A549 treated with AZD9567 at 1 μM for 4 hours (cell line): ENCODE data around the gene NAA10. TPM values are rescaled to one million over a fixed set of nuclear protein-coding genes. Genes with fewer than 3 reads are reported as not detected.

ENCODE experiments used
- total RNA-seq: library from RNA; stranded (reverse); fragments of 200-300 nt; extraction: Qiagen RNA extraction; gene quantifications from 5 replicates; pipeline ENCODE4 v1.2.3, GENCODE V29; 2022; ENCODE audit not compliant: insufficient read depth

NAA10 gene
- total RNA-seq, result 188 to 246 TPM (median 219 TPM) in 5 replicates

DNA sequence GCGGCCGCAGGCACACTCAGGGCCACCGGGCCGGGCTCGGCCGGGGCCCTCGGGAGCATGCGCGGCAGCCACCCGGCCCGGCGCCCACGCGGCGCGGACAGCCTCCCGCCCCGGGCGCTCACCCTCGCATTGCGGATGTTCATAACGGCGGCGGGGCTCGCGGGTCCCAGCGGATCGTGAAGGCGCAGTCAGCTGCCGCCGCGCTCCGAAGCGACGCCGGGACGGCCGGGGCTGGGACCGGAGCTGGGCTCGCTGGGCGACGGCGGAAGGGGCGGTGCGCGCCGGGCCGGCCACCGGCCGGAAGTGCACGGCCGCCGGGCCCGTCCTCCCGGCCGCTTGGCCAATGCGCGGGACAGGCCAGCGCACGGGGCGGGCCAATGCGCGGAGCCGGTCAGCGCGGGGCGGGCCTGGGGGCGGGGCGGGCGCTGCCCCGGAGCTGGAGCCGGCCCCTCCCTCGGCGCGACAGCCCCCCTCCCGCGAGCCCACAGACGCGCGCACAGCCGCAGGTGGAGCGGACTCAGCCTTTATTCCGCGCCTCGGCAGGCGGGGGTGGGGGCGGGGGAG, at the start of gene NAA10:
TSS of gene NAA10 (minus strand) at position 276 of the 564 bp plus-strand sequence. CDS start at position 143, 133 bp downstream.

GRCh38 chrX:153972368-153973126, 37.7 kb upstream of the NAA10 start, which contains the start of gene TMEM187:
TSS of gene TMEM187 (plus strand) at chrX:153972754. CDS start at chrX:153982063, 9,309 bp downstream.

DNA sequence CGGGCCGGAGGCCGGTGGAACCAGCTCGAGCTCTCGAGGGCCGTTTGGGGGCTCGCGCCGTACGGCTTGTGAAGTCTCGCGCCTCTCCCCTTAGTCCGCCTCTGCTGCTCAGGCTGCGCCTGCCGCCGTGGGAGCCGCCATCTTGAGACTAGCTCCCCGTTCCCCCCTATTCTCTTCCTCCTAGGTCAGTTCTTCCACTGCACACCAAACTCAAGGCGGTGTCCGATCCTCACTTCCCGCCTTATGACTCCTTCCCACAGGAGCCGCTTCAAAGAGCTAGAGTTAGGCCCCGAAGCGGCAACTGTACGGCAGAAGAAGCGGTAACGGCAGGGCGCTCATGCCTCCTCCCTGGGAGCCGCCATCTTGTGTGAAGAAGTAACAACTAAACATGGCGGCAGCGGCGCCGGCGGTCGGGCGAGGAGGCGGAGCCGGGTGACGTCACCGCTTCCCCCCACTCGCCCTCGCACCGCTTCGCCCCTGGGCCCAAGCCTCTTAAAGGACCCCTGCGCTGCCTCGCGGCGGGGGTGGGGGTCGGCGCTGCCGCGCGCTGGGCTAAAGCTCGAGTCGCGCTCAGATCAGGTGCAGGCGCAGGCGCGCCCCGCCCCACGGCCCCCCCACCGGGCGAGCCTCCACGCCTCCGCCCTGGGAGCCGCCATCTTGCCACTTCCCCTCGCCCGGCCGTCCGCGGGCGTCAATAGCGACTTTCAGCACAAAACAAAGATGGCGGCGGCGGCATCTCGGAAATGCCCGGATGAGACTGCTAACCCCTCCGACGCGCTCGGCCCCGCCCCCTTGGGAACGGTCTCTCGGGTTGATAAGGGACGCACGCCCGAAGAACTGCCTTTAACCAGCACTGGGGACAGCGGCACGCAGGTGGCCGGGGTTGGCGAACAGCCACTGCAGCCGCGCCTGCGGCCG, 36.9 kb upstream of the NAA10 start, which contains the start of gene HCFC1:
TSS of gene HCFC1 (minus strand) at position 369 of the 918 bp plus-strand sequence. CDS start 978 bp downstream, outside the sequence.

DNA sequence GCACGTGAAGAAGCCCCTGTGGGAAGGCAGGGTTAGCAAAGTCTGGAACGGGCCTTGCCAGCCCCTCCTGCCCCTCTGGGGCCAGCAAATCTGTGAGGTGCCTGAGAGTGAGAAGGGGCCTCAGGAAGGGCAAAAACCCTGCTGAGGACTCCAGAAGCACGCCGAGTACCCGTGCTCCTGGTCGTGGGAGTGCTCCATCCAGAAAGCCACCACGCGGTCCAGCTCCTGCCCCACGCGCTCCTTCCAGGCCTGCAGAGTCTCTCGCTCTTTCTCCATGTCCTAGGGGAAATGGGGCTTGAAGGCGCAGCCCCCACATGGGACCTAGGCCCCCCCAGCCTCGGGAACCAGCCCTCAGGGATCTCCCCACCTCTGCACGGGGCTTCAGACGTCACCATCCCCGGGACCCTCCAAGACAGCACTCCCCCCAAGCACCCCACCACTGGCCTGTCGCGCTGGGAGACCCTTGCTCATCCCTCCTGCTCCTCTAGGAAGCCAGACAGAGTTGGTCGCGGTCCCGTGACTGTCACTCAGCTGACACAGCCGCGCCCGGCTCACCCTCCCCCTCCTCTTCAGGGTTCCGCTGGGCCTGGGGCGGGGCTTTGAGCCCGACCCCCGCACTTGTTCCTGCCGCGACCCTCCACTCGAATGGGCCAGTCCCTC, 9.4 kb upstream of the NAA10 start, which contains the start of gene RENBP:
TSS of gene RENBP (minus strand) at position 504 of the 660 bp plus-strand sequence. CDS start at position 471, 33 bp downstream.

DNA sequence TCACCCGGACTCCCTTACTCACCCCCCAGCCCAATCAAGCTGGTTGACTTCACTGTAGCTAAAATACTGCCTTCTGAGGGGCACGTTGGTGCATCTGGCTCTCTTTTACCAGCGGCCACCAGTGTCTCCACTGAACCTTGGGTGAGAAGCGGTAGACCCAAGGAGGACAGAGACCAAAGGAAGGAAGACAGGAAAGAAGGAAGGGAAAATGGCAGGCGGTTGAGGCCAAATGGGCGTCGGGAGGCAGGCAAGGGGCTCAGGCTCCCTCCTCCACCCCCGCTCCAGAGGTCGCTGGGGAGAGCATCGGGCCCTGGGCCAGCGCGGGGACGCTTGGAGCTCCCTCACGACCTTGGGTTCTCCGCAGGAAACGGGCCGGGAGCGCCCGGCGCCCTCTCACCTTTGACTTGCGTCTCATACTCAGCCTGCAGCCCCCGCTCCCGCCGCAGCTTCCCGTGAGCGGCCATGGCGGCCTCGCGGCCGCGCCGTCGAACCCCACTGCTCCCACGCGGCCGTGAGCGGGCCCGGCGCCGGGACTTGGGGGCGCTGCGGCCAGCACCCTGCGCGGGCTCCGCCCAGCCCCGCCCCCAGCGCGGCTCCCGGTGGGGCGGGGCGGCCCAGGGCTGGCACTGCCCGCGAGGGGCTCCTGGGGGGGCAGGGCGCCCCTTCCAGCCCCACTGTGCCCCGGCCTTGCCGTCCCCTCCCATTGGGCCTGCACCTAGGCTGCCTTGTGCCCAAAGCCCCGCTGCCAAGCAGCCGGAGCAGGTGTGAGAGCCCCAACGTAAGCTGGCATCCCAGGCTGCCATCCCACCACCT, 8.9 kb downstream of the NAA10 start, which contains the start of gene ARHGAP4:
TSS of gene ARHGAP4 (minus strand) at position 526 of the 813 bp plus-strand sequence. CDS start at position 464, 62 bp downstream.

DNA sequence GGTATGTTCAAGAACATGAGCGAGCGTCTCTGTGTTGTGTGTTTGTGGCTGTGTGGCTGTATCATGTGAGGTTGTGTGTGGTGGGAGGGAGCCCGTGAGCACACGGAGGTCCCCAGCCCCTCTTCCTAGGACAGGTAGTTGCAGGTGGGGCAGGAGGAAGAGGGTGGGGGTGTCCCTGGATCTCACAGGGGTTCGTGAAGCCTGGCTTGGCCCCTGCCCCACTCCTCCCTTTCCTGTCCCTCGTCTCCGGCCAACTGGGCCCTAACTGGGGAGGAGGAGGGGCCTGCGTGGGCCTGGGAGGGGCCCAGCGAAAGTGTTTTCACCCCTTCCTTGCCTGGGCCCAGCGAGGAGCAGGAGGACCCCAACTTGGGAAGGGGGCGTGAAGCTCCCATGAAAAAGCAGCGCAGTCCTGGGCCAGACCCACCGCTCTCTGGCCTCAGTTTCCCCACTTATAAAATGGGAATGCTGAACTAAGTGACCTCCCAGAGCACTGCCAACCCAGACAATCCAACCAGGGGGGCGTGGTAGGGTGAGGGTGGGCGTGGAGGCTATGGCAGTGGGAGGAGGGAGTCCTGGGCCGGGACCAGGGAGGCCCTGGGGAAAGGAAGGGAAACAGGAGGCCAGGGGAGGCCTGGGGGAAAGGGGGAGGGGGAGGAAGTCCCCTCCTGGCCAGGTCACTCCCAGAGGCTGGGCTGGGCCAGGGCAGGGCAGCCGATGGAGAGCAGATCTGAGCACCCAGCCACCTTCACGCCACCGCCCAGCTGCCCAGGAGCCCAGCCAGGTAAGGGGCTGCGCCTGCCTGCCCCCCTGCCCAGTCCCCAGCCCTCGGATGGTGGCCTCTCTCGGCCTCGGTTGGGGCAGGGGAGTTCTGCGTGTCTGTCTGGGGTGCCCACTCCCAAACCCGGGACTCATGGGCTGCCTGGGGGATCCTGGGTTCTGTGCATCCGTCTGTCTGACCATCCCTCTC, 30.6 kb downstream of the NAA10 start, which contains the start of gene AVPR2:
TSS of gene AVPR2 (plus strand) at position 683 of the 967 bp plus-strand sequence. CDS start 473 bp downstream, outside the sequence.

DNA sequence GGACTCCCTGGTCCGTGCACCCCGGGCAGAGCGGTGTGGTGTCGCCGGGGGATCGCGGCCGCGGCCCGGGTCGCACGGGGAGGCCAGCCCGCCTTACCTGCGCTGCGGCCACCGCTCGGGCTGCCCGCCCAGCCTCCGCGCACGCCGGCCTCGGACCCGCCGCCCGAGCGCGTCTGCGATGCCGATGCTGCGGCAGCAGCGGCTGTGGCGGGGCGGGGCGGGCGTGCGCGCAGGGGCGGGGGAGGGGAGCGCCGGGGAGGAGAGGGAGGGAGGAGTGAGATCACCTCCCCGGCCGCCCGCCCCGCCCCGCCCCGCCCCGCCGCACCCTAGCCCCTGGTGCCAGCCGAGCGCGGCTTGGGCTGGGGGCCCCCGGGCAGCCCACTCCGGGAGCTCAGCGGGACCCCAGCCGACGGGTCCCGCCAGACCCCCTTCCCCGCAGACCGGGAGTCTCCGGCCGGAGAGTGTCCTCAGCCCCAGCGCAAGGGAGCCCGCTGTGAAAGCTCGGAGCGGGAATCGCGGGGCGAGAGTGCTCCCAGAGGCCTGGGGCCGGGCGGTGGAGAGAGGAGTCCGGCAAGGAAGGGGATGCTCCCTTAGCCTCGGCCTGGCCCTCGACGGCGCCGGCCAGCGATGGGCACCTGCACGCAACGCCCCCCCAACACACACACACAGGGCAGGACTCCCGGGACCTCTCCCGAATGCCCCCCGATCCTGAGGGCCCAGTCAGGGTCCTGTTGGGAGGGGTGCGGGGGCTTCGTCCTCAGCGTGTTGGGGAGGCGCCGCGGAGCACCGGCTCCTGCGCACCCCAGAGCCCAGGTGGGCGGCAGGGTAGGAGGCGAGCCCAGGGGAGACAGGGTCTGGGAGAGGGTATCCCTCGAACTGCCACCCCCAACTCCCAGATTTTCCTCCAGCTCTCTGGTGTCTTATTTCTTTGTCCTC, 48.6 kb downstream of the NAA10 start, which contains the start of gene L1CAM:
TSS of gene L1CAM (minus strand) at position 206 of the 936 bp plus-strand sequence. CDS start 10,337 bp downstream, outside the sequence.

Other genes starting within 250 kb of the NAA10 start
- gene SLC6A8, start 247.1 kb downstream of the NAA10 start, total RNA-seq, result 11.7 to 38.2 TPM (median 12.2 TPM) in 5 replicates
- 353 to 447 TPM (median 363 TPM) in 5 replicates for gene BCAP31, start 210.7 kb downstream of the NAA10 start, total RNA-seq
- 3.6 to 4.2 TPM (median 4.0 TPM) in 5 replicates for gene ABCD1, start 210.2 kb downstream of the NAA10 start, total RNA-seq
- 3.4 to 4.6 TPM (median 3.9 TPM) in 5 replicates for gene PLXNB3, start 170.8 kb downstream of the NAA10 start, total RNA-seq
- 0.10 to 0.16 TPM in 2 of 5 replicates, not detected in the others for gene SRPK3, start 154.0 kb downstream of the NAA10 start, total RNA-seq
- 60.5 to 64.8 TPM (median 60.9 TPM) in 5 replicates for gene IDH3G, start 140.7 kb downstream of the NAA10 start, total RNA-seq
- 326 to 447 TPM (median 414 TPM) in 5 replicates for gene SSR4, start 140.4 kb downstream of the NAA10 start, total RNA-seq
- 2.7 to 3.6 TPM (median 3.2 TPM) in 5 replicates for gene PDZD4, start 104.5 kb downstream of the NAA10 start, total RNA-seq
- 9.4 to 21.1 TPM (median 19.4 TPM) in 5 replicates for gene L1CAM, start 48.9 kb downstream of the NAA10 start, total RNA-seq
- gene AVPR2, start 30.4 kb downstream of the NAA10 start, total RNA-seq, result not detected in 5 replicates
- 1.3 to 2.2 TPM (median 2.0 TPM) in 4 of 5 replicates, not detected in the other for gene ARHGAP4, start 8.8 kb downstream of the NAA10 start, total RNA-seq
- 0.22 TPM in 1 of 5 replicates, not detected in the others for gene RENBP, start 9.6 kb upstream of the NAA10 start, total RNA-seq
- 35.4 to 41.3 TPM (median 35.6 TPM) in 5 replicates for gene HCFC1, start 36.8 kb upstream of the NAA10 start, total RNA-seq
- 5.8 to 12.2 TPM (median 7.4 TPM) in 5 replicates for gene TMEM187, start 37.7 kb upstream of the NAA10 start, total RNA-seq
- 191 to 220 TPM (median 203 TPM) in 5 replicates for gene IRAK1, start 84.9 kb upstream of the NAA10 start, total RNA-seq
- 16.6 to 22.0 TPM (median 19.4 TPM) in 5 replicates for gene MECP2, start 162.7 kb upstream of the NAA10 start, total RNA-seq
- not detected in 5 replicates for gene OPN1LW, start 209.2 kb upstream of the NAA10 start, total RNA-seq
- not detected in 5 replicates for gene OPN1MW, start 247.6 kb upstream of the NAA10 start, total RNA-seq